Upper lobe of left lung (tissue), 4 donors: ENCODE measurements around the gene CACNB2.

Experiments
- EP300 ChIP-seq, 4 donors: sonication (generic); formaldehyde crosslinking; IDR thresholded peaks; one replicate each; pipeline ENCODE4 v1.5.1; 2017; ENCODE audit warnings: antibody characterized with exemption in 4 of 4, control low read depth in 2 of 4
- POLR2A ChIP-seq, 4 donors: fragments of 450-650 bp; IDR thresholded peaks; one replicate each; pipeline ENCODE4 v1.5.1; 2016 to 2017; ENCODE audit warnings: antibody characterized with exemption in 4 of 4, mild to moderate bottlenecking in 2 of 4
- TF ChIP-seq, protein P1 (sequence below), 6 experiments: fragments of 450-650 bp in 4 of 6; fragments of 200-600 bp in 2 of 6; sonication (generic) in 2 of 6; IDR thresholded peaks; one replicate each; pipeline ENCODE4 v1.5.1; 2016 to 2019; ENCODE audit warnings: antibody characterized with exemption in 6 of 6

DNA sequence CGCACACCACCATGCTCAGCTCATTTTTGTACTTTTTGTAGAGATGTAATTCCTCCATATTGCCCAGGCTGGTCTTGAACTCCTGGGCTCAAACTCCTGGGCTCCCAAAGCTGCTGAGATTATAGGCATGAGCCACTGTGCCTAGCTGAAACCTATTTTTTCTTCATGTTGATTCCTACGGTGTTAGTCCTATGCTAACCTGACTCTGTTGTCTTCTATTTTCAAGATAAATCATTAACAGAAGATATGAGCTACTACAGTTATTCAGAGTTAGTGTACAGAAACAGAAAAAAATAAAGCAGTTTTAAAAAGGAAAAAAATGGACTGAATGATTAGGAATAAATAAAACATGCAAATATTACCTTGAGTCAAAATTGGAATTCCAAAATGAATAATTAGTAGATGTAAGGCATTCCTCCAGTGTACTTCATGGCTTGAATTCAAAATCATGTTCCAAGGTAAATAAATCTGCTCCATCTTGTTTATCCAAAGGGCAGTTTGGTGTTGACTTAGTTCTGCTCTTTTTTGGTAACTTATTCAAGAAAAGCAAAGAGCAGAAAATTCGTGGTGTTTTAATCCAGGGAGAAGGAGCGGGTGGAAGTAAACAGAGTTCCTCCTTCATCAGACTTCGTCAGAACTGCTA is 185.8 kb downstream of the CACNB2 start:
- TF ChIP-seq, protein P1, sequence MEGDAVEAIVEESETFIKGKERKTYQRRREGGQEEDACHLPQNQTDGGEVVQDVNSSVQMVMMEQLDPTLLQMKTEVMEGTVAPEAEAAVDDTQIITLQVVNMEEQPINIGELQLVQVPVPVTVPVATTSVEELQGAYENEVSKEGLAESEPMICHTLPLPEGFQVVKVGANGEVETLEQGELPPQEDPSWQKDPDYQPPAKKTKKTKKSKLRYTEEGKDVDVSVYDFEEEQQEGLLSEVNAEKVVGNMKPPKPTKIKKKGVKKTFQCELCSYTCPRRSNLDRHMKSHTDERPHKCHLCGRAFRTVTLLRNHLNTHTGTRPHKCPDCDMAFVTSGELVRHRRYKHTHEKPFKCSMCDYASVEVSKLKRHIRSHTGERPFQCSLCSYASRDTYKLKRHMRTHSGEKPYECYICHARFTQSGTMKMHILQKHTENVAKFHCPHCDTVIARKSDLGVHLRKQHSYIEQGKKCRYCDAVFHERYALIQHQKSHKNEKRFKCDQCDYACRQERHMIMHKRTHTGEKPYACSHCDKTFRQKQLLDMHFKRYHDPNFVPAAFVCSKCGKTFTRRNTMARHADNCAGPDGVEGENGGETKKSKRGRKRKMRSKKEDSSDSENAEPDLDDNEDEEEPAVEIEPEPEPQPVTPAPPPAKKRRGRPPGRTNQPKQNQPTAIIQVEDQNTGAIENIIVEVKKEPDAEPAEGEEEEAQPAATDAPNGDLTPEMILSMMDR (IDR thresholded peaks at IDR 0.05), result no peak
- TF ChIP-seq EP300 (IDR thresholded peaks at IDR 0.05) (no peak), POLR2A (IDR thresholded peaks at IDR 0.05) (no peak)
